NCI-H82 treated with DMSO at 0.1 percent for 48 hours (cell line): ENCODE data around the gene PROC.
"Not testable (repeated sequence)": the region's sequence is repeated elsewhere in the genome, so short reads cannot be mapped to it uniquely, and the experiment has no call there.

ENCODE experiments used
- DNase-seq: peaks from one replicate; lab custom pipeline; 2025; ENCODE audit not compliant: unreplicated experiment; lab: John Stamatoyannopoulos, UW

Gene PROC

DNA sequence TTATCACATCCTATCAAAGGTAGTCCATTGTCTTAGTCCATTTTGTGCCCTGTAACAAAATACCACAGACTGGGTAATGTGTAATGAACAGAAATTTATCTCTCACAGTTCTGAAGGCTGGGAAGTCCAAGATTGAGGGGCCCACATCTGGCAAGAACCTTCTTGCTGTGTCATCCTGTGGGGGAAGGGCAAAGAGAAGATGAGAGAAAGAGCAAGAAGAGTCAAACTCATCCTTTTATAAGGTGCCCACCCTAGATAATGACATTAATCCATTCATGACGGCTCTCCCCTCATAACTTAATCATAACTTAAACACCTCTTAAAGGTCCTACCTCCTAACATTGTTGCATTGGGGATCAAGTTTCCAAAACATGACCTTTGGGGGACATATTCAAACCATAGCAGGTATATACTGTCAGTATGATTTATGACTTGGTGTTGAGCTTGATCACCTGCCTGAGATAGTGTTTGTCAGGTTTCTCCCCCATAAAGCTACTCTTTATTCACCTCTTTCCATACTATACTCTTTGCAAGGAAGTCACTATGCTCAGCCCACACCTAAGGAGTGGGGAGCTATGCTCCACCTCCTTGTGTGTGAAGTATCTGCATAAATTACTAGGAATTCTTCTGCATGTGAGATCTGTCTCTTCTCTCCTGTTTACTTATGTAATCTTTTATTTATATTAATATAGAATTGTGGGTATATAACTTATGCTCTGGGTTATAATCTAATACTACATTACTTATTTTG, 25.2 kb upstream of the PROC start:
- no peak for DNase-seq

DNA sequence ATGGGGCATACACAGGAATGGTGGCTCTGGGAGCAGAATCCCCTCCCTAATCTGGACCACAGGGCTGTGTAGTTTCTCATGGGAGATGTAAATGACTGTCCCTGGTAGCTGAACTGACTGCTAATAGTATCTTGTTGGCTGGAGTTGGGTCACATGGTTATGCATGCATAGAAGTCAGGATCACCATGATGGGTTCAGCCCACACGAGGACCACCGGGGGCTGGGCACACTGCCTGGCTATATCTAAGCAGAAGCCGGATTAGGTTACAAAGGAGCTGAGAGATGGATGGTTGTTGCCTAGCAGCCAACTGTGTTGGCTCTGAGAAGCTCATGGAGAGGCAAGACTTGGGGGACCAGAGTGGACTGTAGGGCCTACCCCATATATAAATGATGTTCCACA, 23.7 kb upstream of the PROC start:
- DNase-seq: no peak

DNA sequence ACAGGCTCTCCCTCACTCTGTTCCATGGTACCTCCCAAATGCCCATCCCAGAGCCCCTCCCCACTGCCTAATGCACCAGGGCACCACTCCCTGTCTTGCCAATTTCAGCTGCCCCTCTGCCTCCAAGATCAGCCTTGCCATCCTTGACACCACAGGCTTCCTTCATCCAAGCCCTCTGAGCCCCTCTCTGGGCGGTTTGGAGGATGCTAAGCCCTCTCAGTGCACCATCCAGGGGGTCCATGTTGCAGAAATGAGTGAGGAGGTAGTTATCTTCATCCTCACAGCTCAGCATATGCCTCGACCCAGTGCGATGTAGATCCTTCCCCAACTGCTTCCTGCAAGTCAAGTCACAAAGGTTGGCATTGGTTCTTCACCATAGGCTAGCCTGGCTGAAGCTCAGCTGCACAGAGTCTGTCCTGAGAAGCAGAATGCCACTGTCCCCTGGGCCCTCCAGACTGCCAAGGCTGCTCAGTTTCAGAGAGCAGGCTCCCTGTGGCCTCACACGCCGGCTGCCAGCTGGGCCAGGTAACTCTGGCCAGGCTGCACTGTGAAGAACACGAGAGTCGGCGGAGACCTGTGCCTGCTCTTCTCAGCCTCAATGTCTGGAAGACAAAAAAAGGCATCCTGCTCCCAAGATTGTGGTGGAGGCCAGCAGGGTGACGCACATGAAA, 20.5 kb upstream of the PROC start:
- DNase-seq: no peak

DNA sequence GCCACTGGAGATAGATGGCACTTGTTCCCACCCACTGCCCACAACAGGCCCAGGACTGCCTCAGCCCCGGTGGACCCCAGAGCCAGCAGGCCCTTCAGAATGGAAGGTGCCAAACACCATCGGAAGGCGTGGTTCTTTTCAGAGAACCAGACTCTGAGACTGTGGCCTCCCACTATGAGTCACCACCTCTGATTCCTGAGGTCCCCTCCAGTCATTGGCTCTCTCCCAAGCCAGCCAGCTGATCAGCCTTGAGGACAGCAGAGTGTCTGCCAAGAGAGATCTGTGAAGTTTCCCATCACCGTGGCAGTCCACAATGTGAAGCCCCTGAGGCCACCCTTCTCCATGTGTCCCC, 20.0 kb upstream of the PROC start:
- no peak for DNase-seq

DNA sequence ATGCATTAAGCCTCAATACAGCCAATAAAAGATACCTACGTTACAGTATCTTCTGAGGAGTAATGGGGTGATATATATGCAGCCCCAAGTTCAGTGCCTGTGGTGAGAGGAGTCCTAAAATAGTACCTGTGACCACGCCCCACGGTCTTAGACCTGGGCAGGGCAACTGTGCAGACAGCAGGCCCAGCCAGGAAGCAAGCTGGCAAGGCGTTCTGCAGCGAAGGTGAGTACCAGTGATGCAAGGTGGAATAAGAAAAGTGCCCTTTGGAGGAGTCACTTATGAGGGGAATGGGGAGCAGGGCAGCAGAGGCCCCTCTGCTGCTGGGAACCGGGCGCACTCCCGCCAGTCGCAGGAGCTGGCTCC, 17.7 kb upstream of the PROC start:
- DNase-seq: no peak

DNA sequence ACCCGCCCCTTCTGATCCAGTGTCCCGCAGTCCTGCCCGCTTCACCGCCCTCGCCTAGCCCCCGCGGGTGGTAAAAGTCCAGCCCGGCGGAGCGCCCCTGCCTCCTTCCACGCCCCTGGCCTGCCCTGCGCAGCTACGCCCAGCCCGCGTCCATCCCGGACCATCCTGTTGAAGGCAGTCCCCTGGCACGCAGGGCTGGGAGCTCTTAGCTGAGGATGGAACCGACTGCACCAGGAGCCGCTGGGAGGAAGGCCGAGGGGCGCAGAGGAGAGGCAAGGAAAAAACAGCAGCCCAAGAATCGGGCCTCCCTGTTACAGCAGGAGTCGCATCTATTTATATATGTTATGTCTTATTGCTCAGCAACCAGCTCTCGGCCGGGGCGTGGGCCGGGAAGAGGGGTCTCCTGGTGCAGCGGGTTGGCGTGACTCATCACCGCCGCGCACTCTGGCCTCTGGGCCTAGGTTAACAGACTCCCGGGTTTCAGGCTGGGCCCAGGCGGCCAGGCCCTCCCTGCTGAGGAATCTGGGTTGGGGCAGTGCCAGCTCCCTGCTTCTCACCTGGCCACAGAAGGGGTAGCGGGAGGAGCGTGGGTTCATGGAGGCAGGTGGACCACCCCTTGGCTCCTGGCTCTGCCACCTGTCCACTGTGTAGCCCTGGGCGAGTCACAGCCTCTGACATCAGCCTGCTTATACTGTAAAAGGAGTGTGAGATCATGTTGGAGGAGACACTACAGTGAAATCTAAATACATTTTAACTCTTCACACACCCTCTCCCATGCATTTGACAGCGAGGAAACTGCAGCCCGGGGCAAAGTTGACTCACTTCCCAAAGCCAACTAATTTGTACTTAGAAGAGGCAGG, 17.1 kb upstream of the PROC start:
- DNase-seq: no peak

DNA sequence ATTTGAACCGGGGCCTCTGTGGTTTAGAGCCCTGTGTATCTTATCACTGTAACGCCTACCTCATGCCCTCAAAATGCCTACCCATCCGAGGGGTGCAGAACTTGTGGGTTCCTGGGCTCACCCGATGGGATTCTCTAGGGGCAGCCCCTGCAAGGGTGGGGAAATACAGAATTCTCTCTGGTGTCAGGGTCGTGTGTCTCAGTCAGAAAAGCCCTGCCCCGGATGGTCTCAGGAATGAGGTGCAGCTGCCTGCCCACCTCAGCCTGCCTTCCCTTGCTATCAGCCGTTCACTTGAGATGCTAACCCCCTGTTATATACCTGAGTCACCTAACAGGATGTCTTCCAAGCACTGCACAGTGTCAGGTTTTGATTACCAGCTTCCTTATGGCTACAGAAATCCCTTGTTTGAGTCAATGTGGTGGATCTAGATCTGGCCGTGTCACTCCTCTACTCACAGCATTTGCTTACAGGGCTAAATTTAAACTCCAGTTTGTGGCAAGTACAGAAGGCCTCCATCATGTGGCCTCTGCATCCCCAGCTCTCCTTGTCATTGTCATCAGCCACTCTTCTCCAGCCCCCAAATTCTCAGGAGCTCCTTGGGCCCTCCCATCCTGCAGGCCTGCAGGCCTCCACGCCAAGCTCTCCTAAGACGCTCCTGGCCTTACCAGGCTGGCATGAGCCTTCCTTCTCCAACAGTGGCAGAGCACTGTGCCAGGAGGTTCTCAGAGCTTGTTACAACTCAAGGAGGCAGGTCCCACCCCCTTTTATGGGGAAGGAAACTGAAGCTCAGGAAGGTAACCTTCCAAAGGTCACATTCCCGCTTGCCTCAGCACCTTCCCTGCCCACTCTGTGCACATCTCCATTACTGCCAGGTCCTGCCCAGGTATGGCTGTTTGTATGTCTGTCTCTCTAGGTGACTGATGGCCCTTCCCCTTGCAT, 16.2 kb upstream of the PROC start:
- DNase-seq: no peak

DNA sequence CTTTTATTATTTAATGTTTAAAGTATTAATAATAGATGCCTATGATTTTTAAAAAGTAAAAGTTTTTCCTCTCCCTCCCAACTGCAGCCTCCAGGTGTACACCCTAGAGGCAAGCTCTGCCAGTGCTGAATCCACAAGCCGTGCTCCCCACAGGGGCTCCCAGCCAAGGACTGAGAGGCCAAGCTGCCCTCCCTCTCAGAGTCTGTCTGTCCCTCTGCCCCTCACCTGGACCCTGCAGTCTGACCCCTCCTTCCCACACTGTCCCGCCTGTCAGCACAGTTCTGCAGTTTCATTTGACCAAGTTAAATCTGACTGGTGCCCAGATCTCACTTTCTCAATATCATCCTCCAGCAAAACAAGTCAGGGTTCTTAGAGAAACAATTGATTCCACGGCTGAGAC, 14.8 kb upstream of the PROC start:
- DNase-seq: no peak

DNA sequence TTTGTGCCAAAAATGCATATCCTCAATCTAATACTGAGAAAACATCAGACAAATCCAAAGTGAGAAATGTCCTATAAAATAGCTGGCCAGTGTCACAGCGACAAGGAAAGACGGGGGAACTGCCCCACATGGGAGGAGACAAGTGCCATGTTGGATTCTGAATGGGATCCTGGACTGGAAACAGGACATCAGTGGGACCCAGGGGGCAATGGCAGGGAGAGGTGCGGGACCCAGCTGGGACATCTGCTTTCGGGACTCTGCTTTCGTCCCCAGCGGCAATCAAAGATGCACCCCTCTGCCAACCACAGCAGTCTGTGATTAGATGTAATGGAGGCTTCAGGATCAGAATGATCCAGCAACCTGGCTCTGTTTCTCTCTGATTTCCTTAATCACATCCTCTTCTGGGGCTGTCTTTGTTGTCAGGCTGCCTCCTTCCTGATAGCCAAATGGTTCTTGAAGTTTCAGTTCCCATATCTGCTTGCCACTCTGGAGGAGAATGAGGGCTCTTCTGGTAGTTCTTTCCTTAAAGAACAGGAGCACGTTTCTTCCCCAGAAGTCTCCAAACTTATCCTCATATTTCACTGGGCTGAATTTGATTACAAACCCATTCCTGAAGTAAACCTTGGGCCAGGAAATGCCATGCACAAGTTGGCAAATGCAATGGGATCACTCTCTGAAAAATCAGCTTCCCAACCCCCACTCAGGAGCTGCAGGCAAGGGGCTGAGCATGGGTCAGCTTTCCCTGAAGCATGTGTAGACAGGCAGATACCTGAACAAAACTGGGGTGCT, 13.6 kb upstream of the PROC start:
- no peak for DNase-seq

DNA sequence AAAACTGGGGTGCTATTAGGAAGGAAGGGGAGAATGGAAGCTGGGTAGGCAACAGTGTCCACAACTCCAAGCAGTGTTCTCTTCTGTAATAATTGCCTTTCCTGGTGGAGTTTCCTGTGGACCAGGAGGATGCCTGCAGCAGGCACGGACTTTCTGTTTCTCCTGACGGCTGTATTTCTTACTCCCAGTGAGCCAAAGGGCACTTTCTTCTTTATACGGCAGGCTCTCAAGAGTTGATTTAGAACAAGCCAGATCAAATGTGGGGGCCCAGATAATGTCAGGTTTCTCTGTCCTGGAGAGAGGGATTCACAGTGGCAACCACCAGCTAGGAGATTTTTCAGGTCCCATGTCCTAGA, 13.0 kb upstream of the PROC start:
- DNase-seq: no peak

DNA sequence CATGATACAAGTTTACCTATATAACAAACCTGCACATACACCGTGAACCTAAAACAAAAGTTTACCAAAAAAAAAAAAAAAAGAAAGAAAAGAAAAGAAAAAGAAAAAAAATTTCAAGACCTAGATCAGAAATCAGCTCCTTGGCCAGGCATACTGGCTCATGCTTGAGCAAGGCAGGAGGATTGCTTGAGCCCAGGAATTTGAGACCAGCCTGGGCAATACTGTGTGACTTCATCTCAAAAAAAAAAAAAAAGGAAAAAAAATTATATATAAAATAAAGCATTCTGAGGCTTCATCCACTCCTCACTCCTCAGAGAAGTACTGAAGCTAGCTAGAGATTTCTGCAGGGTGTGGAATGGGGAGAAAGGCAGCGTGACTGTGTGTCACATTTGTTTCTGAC, 11.8 kb upstream of the PROC start:
- no peak for DNase-seq

DNA sequence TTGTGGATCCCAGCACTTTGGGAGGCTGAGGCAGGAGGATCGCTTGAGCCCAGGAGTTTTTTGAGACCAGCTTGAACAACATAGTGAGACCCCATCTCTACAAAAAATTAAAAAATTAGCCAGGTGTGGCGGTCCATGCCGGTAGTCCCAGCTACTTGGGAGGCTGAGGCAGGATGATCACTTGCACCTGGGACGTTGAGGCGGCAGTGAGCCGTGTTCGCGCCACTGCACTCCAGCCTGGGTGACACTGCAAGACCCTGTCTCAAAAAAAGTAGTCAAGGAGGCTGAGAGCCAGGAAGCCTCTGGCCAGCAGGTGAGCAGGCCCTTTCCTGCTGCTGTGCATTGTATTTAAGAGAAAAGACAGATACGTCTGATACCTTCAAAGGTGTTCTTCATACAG, 11.1 kb upstream of the PROC start:
- DNase-seq: no peak

DNA sequence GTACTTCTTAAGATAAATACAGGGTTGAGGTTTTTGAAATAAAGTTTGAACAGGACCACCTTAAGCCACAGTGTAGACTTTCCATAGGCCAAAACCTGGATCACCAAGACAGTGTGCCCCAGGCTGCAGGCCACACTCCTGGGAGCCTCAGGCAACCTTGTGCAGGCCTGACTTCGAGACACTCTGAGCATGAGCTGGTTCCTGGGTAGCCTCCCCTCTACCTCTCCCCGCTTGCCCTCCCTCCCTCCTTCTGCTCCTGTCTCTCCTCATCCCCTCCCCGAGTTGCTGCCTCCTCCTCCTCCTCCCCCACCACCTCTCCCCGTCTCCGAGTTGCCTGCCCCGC, 10.6 kb upstream of the PROC start:
- peak; percentile 76 for DNase-seq

DNA sequence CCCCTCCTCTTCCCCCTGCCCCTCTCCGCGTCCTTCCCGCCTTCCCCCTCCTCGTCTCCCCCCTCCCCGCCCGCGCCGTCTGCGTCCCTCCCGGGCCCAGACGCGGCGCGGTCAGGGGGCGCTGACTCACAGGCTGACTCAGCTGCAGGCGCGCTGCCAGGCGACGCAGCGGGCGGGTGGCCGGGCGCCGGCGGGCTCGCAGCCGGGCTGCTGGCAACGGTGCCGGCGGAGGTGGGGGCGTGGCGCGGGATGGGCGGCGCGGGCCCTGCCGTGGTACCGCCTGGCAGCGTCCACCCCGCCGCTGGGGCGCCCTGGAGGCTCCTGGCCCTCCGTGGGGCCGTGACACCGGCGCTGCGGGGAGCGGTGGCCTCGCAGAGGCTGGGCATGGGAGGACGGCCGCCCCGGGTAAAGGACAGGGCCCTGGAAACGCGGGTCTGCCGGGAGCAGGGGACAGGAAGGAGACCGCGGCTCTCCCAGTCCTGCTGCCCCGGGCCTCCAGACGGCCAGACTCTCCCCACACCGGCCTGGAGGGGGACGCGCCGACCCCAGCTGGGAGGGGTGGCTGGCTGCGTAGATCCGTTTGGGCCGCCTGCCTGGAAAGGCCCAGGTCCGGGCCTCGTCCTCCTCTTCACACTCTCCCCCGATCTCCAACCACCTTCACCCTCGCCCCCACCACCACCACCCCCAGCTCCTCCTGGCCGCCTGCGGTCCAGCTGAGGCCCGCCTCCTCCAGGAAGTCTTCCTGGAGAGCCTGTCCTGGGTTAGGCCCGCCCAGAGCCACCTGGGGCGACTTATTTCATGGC, 10.0 kb upstream of the PROC start:
- no peak for DNase-seq

DNA sequence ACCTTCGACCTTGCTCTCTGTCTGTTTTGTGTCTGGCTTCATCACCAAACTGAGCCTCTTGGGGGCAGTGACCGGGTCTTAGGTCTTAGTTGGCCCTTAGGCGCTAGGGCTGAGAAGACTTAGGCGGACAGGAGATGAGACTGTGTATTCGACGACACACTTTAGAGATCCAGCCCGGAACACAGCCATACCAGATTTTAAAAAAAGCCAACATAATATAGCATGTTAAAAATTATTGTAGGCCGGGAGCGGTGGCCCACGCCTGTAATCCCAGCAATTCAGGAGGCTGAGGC, 9.5 kb upstream of the PROC start:
- DNase-seq: no peak

DNA sequence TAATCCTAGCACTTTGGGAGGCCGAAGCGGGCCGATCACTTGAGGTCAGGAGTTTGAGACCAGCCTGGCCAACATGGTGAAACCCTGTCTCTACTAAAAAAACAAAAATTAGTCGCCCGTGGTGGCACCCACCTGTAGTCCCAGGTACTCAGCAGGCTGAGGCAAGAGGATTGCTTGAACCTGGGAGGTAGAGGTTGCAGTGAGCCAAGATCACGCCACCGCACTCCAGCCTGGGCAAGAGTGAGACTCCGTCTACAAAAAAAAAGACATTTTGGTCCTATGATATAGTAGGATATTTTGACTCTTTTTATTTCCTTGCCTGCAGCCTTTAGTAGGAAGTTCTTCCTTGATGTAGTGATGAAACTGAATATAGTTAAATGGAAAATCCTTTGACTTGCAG, 8.5 kb upstream of the PROC start:
- DNase-seq: not testable (repeated sequence)

DNA sequence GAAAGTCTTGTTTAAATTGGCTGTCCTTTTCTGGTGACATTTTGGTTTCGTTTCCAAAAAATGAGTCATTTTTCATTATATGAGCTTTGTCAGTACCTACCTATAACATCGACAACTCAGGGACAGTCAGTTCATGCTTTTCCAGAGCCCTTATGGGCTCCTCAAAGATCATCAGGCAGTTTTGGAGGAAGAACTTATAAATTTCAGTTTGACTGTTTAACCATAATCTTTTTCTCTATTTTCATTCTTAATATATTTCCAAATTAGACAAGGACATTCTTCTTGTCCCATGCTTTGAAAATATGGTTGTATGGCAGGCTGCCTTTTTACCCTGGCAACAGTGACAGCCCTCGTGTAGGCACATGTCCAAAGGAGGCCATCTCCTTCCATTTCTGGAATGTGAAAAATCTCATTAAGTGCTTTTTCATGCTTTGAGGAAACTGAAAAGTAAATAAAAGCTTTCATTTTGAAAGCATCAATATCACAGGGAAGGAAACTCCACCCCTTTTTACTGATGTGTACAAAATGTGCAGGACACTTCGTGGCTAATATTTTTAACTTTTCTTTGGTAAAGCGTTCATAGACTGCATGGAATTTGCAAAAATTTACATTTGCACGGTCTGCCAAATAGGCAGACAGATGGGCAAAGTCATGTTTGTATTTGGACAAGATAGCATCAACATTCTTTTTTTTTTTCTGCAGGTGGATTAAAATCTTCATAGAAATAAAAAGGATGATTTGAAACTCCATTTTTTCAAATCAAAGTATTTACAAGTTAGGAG, 7.2 kb upstream of the PROC start:
- no peak for DNase-seq

DNA sequence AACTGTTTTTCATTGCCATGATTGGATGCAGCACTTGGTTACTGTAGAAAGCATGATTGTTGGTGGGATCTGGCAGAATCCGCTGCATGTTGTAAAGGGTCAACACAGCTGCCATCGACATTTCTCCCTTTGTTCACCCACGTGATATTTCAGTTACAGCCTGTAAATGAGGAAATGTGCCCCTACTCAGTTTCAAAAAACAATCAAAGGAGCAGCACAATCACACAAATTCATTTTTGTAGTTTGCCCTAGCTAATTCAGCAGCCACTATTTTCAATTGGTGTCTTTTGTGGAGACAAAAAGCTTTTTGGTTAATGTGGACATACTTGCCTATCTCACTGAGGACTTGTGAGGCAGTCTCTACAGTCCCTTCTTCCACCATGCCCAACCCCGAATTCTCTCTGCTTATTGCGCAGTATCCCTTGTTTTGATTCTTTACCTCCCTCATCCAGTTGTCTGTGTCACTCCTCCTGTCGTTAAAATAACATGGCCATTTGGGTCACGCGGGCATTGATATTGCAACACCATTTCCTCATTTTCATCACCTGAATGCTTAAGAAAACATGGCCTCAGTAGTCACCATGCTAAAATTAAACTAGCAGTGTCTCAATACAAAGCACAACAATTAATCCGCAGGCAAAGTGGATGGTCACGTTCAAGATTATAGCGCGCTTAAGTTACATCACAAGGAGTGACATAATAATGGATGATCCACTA, 6.4 kb upstream of the PROC start:
- DNase-seq: no peak

DNA sequence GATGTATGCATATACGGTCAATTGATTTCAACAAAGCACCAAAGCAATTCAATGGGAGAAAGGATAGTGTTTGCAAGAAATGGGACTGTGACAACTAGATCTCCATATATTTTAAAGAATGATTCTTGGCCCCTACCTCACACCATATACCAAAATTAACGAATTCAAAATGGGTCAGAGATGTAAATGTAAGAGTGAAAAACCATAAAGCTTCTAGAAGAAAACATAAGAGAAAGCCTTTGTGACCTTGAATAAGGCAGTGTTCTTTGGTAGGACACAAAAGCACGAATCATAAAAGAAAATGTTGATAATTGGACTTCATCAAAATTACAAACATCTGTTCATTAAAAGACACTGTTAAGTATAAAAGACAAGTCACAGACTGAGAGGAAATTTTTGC, 5.0 kb upstream of the PROC start:
- no peak for DNase-seq
